ENCODE measurements around the gene KRT81.

KRT81 gene

DNA sequence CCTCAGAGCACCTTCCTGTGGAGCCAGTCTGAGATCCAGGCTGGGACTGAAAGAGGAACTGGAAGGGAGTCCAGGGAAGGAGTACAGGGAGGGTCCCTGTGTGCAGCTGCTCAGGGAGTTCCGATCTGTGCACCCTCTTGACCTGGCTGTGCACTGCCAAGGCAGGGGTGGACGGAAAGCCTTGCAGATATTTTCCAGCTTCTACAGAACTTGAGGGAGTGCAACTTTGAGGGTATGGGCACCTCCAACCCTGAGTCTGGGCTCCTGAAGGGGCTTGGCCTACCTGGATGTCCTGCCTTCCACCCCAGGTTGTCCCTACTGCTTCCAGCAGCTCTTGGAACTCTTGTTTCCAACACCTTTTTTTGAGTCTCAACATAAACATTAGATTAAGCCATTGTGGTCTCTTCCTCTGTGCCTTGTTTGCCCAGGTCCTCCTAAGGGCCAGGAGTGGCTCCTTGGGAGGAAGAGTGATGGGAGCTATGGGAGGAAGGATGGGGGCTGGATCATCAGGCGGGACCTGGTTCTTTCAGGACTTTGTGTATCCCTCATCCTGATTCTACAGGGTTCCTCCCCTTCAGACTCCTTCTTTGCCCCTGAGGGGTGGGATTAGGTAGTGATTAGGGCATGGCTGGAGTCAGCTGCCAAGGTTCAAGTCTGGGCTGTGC is 54.8 kb downstream of the KRT81 start:
- H3K36me3 ChIP-seq (ENCODE audit: control insufficient read depth in 1 of 2, insufficient read depth in 2 of 2, low read length in 2 of 2), result peaks cover 50 to 56% of the 10 kb centered on the region in 2 experiments
- no peak overlapping the region for H3K4me3 ChIP-seq (ENCODE audit: low read depth, low read length)
- no peak overlapping the region for H4K8ac ChIP-seq (ENCODE audit: low read depth, low read length)
- no peak overlapping the region for H4K12ac ChIP-seq (ENCODE audit: low read depth, low read length)
- H3K4me1 ChIP-seq (ENCODE audit: control insufficient read depth in 1 of 2, insufficient read depth in 2 of 2, low read length in 2 of 2), result peaks cover 39 to 53% of the 10 kb centered on the region in 2 experiments
- H3K9ac ChIP-seq (ENCODE audit: low read length), result no peak overlapping the region
- peaks cover 23% of the 10 kb centered on the region for H3K79me2 ChIP-seq (ENCODE audit: control insufficient read depth, insufficient read depth, low read length, poor library complexity)
- H3K9me3 ChIP-seq (ENCODE audit: insufficient read depth, low read depth, low read length), result no peaks in the 10 kb centered on the region
- H4K91ac ChIP-seq (ENCODE audit: low read depth, low read length), result no peak overlapping the region
- H3K4ac ChIP-seq (ENCODE audit: low read depth, low read length), result no peak overlapping the region
- H3K27ac ChIP-seq (ENCODE audit: low read depth, low read length), result no peak overlapping the region
- WGBS (ENCODE audit: extremely low coverage, insufficient coverage, insufficient read length), result no CpG with 5 or more reads among the region's 3 CpGs
- H2BK12ac ChIP-seq (ENCODE audit: low read length), result no peak overlapping the region
- H2AK5ac ChIP-seq (ENCODE audit: low read length), result no peak overlapping the region
- H2BK5ac ChIP-seq (ENCODE audit: low read depth, low read length, poor library complexity), result no peak overlapping the region
- H2AFZ ChIP-seq (ENCODE audit: insufficient read depth, low read length, poor library complexity), result no peak overlapping the region
- peak in 1 of 2 donors; percentile 18 for DNase-seq
- H3K27me3 ChIP-seq (ENCODE audit: insufficient read depth, low read length), result no peaks in the 10 kb centered on the region
- H3K14ac ChIP-seq (ENCODE audit: low read length), result no peak overlapping the region
- no peak overlapping the region for H2BK120ac ChIP-seq (ENCODE audit: insufficient read depth, low read length, poor library complexity)
- H3K4me2 ChIP-seq (ENCODE audit: low read length), result no peak overlapping the region
- H3K23ac ChIP-seq (ENCODE audit: low read length), result no peak overlapping the region
- no peak overlapping the region for H3K18ac ChIP-seq (ENCODE audit: low read length)
- H3K79me1 ChIP-seq (ENCODE audit: low read length), result peaks cover 31% of the 10 kb centered on the region
